Ascending aorta (tissue), 2 donors: Measurements from ENCODE around the gene TMEM187. TPM values are rescaled to one million over a fixed set of nuclear protein-coding genes. Genes with fewer than 3 reads are reported as not detected.

Experiments
- DNase-seq, 2 donors: peaks; one replicate each; pipeline ENCODE4 v3.0.0-alpha.2; 2019; ENCODE audit warnings: low spot score in 2 of 2
- H3K27ac ChIP-seq, 2 donors: fragments of 200-600 bp; sonication (generic); one replicate each; pipeline ENCODE4 v1.5.1; 2016 to 2017; ENCODE audit warnings: mild to moderate bottlenecking in 1 of 2
- H3K27me3 ChIP-seq: fragments of 200-600 bp; sonication (generic); one replicate; pipeline ENCODE4 v1.5.1; 2017
- H3K36me3 ChIP-seq, 2 donors: fragments of 200-600 bp; sonication (generic); one replicate each; pipeline ENCODE4 v1.5.1; 2016
- H3K4me1 ChIP-seq, 2 donors: fragments of 200-600 bp; sonication (generic); one replicate each; pipeline ENCODE4 v1.5.1; 2016 to 2017; ENCODE audit warnings: mild to moderate bottlenecking in 1 of 2
- H3K4me3 ChIP-seq, 2 donors: fragments of 200-600 bp; sonication (generic); one replicate each; pipeline ENCODE4 v1.5.1; 2016 to 2017; ENCODE audit warnings: mild to moderate bottlenecking in 1 of 2
- H3K9me3 ChIP-seq, 2 donors: fragments of 200-600 bp; sonication (generic); one replicate each; pipeline ENCODE4 v1.5.1; 2016
- CTCF ChIP-seq, 3 experiments: fragments of 200-600 bp in 2 of 3; fragments of 450-650 bp in 1 of 3; sonication (generic) in 2 of 3; IDR thresholded peaks; one replicate each; pipeline ENCODE4 v1.5.1; 2016 to 2019; ENCODE audit warnings: antibody characterized with exemption in 3 of 3, mild to moderate bottlenecking in 1 of 3, moderate library complexity in 1 of 3
- intact Hi-C: fragments of 100-400 bp; cut with DNase I; formaldehyde crosslinking; loops from one replicate; pipeline ENCODE4 v1.15.1; 2023
- total RNA-seq: library from RNA; depleted of rRNA; stranded (reverse); fragments of >200 nt; gene quantifications from one replicate; pipeline ENCODE4 v1.1.0, GENCODE V29; 2016

Gene TMEM187
- total RNA-seq, 1 donor from 2014 or later = 4.4 TPM

DNA sequence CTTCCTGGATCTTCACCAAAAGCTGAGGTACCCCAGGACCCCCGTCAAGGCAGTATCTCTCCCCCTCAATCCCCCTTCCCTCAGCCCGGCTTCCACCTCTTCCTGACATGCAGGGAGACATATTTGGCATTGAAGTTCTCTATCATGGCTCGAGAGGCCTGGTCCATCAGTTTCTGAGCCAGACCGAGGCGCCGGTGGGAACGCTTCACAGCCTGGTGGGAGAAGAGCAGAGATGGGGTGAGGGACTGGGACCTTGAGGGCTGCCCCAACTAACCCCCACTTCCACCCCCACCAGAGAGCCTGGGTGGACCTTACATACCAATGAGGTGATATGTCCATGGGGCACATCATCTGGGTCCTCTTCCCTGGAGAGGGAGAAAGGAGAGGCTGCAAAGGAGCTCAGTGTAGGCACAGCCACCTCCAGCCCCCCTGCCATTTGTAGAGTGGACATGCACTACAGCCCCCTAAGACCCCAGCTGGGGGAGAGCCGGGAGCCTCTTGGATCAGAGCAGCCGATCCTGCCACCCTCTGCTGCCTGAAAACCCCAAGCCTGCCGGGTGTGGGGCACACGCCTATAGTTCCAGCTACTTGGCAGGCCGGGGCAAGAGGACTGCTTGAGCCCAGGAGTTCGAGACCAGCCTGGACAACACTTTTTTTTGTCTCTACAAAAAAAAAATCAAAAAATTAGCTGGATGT, 40.2 kb upstream of the TMEM187 start:
- intact Hi-C loops = no loop called here

DNA sequence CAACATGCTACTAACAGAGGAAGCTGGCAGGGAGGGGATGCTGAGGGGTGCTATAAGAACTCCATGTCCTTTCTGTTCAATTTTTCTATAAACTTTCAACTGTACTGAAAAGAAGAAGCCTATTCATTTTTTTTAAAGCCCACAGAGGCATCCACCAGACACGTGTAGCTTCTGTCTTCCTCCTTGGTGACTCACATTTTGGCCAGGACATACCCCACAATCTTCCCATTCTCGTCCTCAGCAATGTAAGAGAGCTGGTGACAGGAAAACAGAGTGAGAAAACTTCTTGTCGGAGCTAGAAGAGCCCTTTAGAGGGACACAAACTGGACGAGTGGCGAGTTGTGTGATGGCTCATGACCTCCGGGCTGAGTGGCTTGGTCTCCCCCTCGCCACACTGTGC, 38.8 kb upstream of the TMEM187 start:
- no peak overlapping the region for H3K27ac ChIP-seq

More for the DNA sequence above, 40.2 kb upstream of the TMEM187 start:
- Histone ChIP-seq H3K4me1 (peaks cover 0 to 11% of the 10 kb centered on the region in 2 donors), H3K9me3 (no peaks in the 10 kb centered on the region), H3K27ac (no peak overlapping the region), H3K27me3 (no peaks in the 10 kb centered on the region), H3K36me3 (peaks cover 19 to 26% of the 10 kb centered on the region in 2 donors), H3K4me3 (no peak overlapping the region)
- no peak for TF ChIP-seq CTCF (IDR thresholded peaks at IDR 0.05)
- DNase-seq = no peak

GRCh38 chrX:153934148-153934761, 38.3 kb upstream of the TMEM187 start:
- no peak for DNase-seq
- H3K4me3 ChIP-seq = peak overlapping the region; percentile 82 to 93
- no peaks in the 10 kb centered on the region for H3K27me3 ChIP-seq
- H3K9me3 ChIP-seq = no peaks in the 10 kb centered on the region
- peaks cover 19 to 26% of the 10 kb centered on the region in 2 donors for H3K36me3 ChIP-seq
- no peak for TF ChIP-seq CTCF (IDR thresholded peaks at IDR 0.05)
- intact Hi-C loops = no loop called here
- peak overlapping the region; percentile 18 to 49 for H3K27ac ChIP-seq
- H3K4me1 ChIP-seq = peaks cover 0 to 9% of the 10 kb centered on the region in 2 donors

More for the DNA sequence above, 38.8 kb upstream of the TMEM187 start:
- Histone ChIP-seq H3K27me3 (no peaks in the 10 kb centered on the region), H3K4me3 (peak overlapping the region; percentile 82 to 93), H3K9me3 (no peaks in the 10 kb centered on the region), H3K36me3 (peaks cover 19 to 26% of the 10 kb centered on the region in 2 donors), H3K4me1 (peaks cover 0 to 11% of the 10 kb centered on the region in 2 donors)
- DNase-seq = no peak
- TF ChIP-seq CTCF (IDR thresholded peaks at IDR 0.05) = no peak
- intact Hi-C loops = no loop called here

DNA sequence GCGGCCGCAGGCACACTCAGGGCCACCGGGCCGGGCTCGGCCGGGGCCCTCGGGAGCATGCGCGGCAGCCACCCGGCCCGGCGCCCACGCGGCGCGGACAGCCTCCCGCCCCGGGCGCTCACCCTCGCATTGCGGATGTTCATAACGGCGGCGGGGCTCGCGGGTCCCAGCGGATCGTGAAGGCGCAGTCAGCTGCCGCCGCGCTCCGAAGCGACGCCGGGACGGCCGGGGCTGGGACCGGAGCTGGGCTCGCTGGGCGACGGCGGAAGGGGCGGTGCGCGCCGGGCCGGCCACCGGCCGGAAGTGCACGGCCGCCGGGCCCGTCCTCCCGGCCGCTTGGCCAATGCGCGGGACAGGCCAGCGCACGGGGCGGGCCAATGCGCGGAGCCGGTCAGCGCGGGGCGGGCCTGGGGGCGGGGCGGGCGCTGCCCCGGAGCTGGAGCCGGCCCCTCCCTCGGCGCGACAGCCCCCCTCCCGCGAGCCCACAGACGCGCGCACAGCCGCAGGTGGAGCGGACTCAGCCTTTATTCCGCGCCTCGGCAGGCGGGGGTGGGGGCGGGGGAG, 37.7 kb upstream of the TMEM187 start, which contains the start of gene NAA10:
Gene NAA10 (minus strand): TSS at position 276 of the 564 bp plus-strand sequence. CDS start 133 bp downstream, at position 143.
- peak within 1 kb of the TSS; percentile 18 to 49 for H3K27ac ChIP-seq
- intact Hi-C loops = no loop called here

More for the DNA sequence above, 37.7 kb upstream of the TMEM187 start, which contains the start of gene NAA10:
- DNase-seq = peak in 1 of 2 donors; percentile 84
- Histone ChIP-seq H3K36me3 (peaks cover 19 to 25% of the 10 kb centered on the region in 2 donors), H3K9me3 (no peaks in the 10 kb centered on the region), H3K4me3 (peak within 1 kb of the TSS; percentile 82 to 93), H3K27me3 (no peaks in the 10 kb centered on the region), H3K4me1 (peaks cover 0 to 9% of the 10 kb centered on the region in 2 donors)
- TF ChIP-seq CTCF (IDR thresholded peaks at IDR 0.05) = no peak
